Stimulated activated CD8-positive, alpha-beta memory T cell treated with anti-CD3 and anti-CD28 coated beads, Interleukin-15, amount 100 ng/mL, for 48 hours (primary cell): ENCODE results near the gene BORCS8.
"Not testable (repeated sequence)": the region's sequence is repeated elsewhere in the genome, so short reads cannot be mapped to it uniquely, and the experiment has no call there.

Experiments
- DNase-seq, 2 donors: peaks; one replicate each; pipeline ENCODE4 v3.0.0-alpha.2; 2020; ENCODE audit warnings: low read depth in 2 of 2

Gene BORCS8

GRCh38 chr19:19149435-19149834 lies 42.5 kb downstream of the BORCS8 start:
- no peak for DNase-seq

- DNase-seq = not testable (repeated sequence)
These were observed 43.4 kb downstream of the BORCS8 start for GRCh38 chr19:19148504-19148903.

- no peak for DNase-seq
These were observed 44.6 kb downstream of the BORCS8 start for GRCh38 chr19:19147344-19147743.

GRCh38 chr19:19146865-19147264 lies 45.1 kb downstream of the BORCS8 start:
- DNase-seq = no peak

- peak; percentile 67 to 68 for DNase-seq
These were observed 46.0 kb downstream of the BORCS8 start for GRCh38 chr19:19145684-19146608.

- DNase-seq = no peak
These were observed 46.7 kb downstream of the BORCS8 start for GRCh38 chr19:19145281-19145680.

GRCh38 chr19:19142347-19142746 lies 49.6 kb downstream of the BORCS8 start:
- DNase-seq = no peak

- DNase-seq = no peak
These were observed 51.5 kb downstream of the BORCS8 start for GRCh38 chr19:19140476-19140875.

- no peak for DNase-seq
These were observed 52.1 kb downstream of the BORCS8 start for GRCh38 chr19:19139876-19140229.

- peak; percentile 95 for DNase-seq
These were observed 53.6 kb downstream of the BORCS8 start, which contains the start of gene TMEM161A for GRCh38 chr19:19138109-19138981. TMEM161A (minus strand) TSS chr19:19138478; CDS start chr19:19138428, 50 bp downstream.

GRCh38 chr19:19137556-19138108 lies 54.3 kb downstream of the BORCS8 start:
- no peak for DNase-seq

- DNase-seq = not testable (repeated sequence)
These were observed 56.2 kb downstream of the BORCS8 start for GRCh38 chr19:19135713-19136112.

- DNase-seq = peak in 1 of 2 donors; percentile 21
These were observed 57.2 kb downstream of the BORCS8 start for GRCh38 chr19:19134687-19135158.

GRCh38 chr19:19133985-19134384 lies 58.0 kb downstream of the BORCS8 start:
- DNase-seq = no peak

- DNase-seq = no peak
These were observed 59.0 kb downstream of the BORCS8 start for GRCh38 chr19:19132912-19133311.

GRCh38 chr19:19131989-19132388 lies 60.0 kb downstream of the BORCS8 start:
- DNase-seq = no peak
